ENCODE results near the gene SYTL3. TPM values are rescaled to one million over a fixed set of nuclear protein-coding genes. Genes with fewer than 3 reads are reported as not detected.
"Not testable (repeated sequence)": the region's sequence is repeated elsewhere in the genome, so short reads cannot be mapped to it uniquely, and the experiment has no call there.

SYTL3 gene
- total and polyA plus RNA-seq, 11 donors: 4.0 to 14.6 (median 8.2) TPM

- H3K9me3 ChIP-seq: peaks cover 0 to 5% (median 0%) of the 10 kb centered on the region in 12 donors
- intact Hi-C loops (cut with DNase I): loop anchor here in 2 of 10 donors (10.0 kb wide), 1 partner anchor 484 kb away; no protein-coding TSS in a partner anchor
- peaks cover 0 to 10% (median 7%) of the 10 kb centered on the region in 12 donors for H3K4me1 ChIP-seq
- H3K4me3 ChIP-seq: no peak overlapping the region
- WGBS, 4 donors: 90 to 100% (median 97%) methylated on average over 3 to 8 of the region's 8 CpGs
- H3K27ac ChIP-seq: no peak overlapping the region
- ATAC-seq (no peak), DNase-seq (no peak)
- no peaks in the 10 kb centered on the region for H3K27me3 ChIP-seq
- no peaks in the 10 kb centered on the region for H3K36me3 ChIP-seq
- TF ChIP-seq CTCF (IDR thresholded peaks at IDR 0.05): no peak
- TF ChIP-seq POLR2A (IDR thresholded peaks at IDR 0.05): no peak
These were observed 49.1 kb downstream of the SYTL3 start for GRCh38 chr6:158698931-158699330.

- H3K4me1 ChIP-seq: peaks cover 3 to 29% (median 19%) of the 10 kb centered on the region in 12 donors
- H3K4me3 ChIP-seq, H3K9me3 ChIP-seq, DNase-seq, H3K36me3 ChIP-seq, H3K27me3 ChIP-seq, H3K27ac ChIP-seq, ATAC-seq: not testable (repeated sequence)
- WGBS, 4 donors: 95 to 98% (median 97%) methylated on average over 3 of the region's 3 CpGs
- intact Hi-C loops (cut with DNase I): loop anchor here in 6 of 10 donors (10.0 kb wide), 6 partner anchors 94 to 434 kb away; partner anchors contain the start of gene EZR (in 2 of the 6)
These were observed 51.4 kb downstream of the SYTL3 start for GRCh38 chr6:158701268-158701667.

- Histone ChIP-seq H3K36me3 (no peaks in the 10 kb centered on the region), H3K27ac (peak overlapping the region in 10 of 12 donors; percentile 19 to 90 (median 64)), H3K27me3 (no peaks in the 10 kb centered on the region), H3K9me3 (no peaks in the 10 kb centered on the region), H3K4me3 (no peak overlapping the region), H3K4me1 (peaks cover 6 to 49% (median 37%) of the 10 kb centered on the region in 12 donors)
- ATAC-seq: peak; percentile 40 to 58 (median 45)
- DNase-seq: peak; percentile 50 to 82 (median 71)
- 57 to 74% (median 66%) methylated on average over 13 to 14 of the region's 14 CpGs for WGBS, 4 donors
- intact Hi-C loops (cut with DNase I): loop anchor here in 6 of 10 donors (10.0 kb wide), 6 partner anchors 92 to 432 kb away; partner anchors contain the start of gene EZR (in 2 of the 6)
- TF ChIP-seq POLR2A (IDR thresholded peaks at IDR 0.05) (no peak), CTCF (IDR thresholded peaks at IDR 0.05) (no peak)
These were observed 53.4 kb downstream of the SYTL3 start for GRCh38 chr6:158703111-158703836.

GRCh38 chr6:158703837-158704822, 54.3 kb downstream of the SYTL3 start:
- Histone ChIP-seq H3K36me3 (no peaks in the 10 kb centered on the region), H3K27me3 (no peaks in the 10 kb centered on the region), H3K4me1 (peaks cover 6 to 53% (median 38%) of the 10 kb centered on the region in 12 donors), H3K9me3 (no peaks in the 10 kb centered on the region), H3K4me3 (peak overlapping the region in 10 of 12 donors; percentile 15 to 55 (median 40)), H3K27ac (peak overlapping the region; percentile 46 to 90 (median 74))
- DNase-seq (peak; percentile 80 to 93 (median 86)), ATAC-seq (peak; percentile 72 to 89 (median 86))
- intact Hi-C loops (cut with DNase I): loop anchor here (1.0 to 10.0 kb wide), 10 partner anchors 91 to 431 kb away; partner anchors contain the start of gene EZR (in 2 of the 10)
- TF ChIP-seq CTCF (IDR thresholded peaks at IDR 0.05) (peak; percentile 97 to 100 (median 99)), POLR2A (IDR thresholded peaks at IDR 0.05) (peak in 1 of 2 donors; percentile 1)
- WGBS, 4 donors: 8 to 14% (median 10%) methylated on average over 24 to 42 of the region's 42 CpGs
